GF-D8 (cell line): Measurements from ENCODE around the gene EPM2AIP1.
"Not testable (repeated sequence)": the region's sequence is repeated elsewhere in the genome, so short reads cannot be mapped to it uniquely, and the experiment has no call there.

Source experiments
- DNase-seq: peaks from one replicate; lab custom pipeline; 2025; lab: John Stamatoyannopoulos, UW

EPM2AIP1 gene

GRCh38 chr3:36954452-36955134 lies 38.3 kb downstream of the EPM2AIP1 start:
- DNase-seq: no peak

GRCh38 chr3:36947814-36948213 lies 45.1 kb downstream of the EPM2AIP1 start:
- DNase-seq: not testable (repeated sequence)

GRCh38 chr3:36945333-36945980 lies 47.5 kb downstream of the EPM2AIP1 start:
- no peak for DNase-seq

GRCh38 chr3:36944641-36945270 lies 48.2 kb downstream of the EPM2AIP1 start, which contains the start of gene TRANK1:
TSS of gene TRANK1 (minus strand) at chr3:36945054. CDS start at chr3:36944809, 245 bp downstream.
- DNase-seq: no peak

GRCh38 chr3:36944012-36944640 lies 48.8 kb downstream of the EPM2AIP1 start:
- no peak for DNase-seq

- no peak for DNase-seq
Observed at GRCh38 chr3:36943601-36944000, 49.3 kb downstream of the EPM2AIP1 start.

GRCh38 chr3:36942638-36943248 lies 50.2 kb downstream of the EPM2AIP1 start:
- DNase-seq: no peak

- DNase-seq: no peak
Observed at GRCh38 chr3:36941658-36942057, 51.3 kb downstream of the EPM2AIP1 start.

GRCh38 chr3:36941162-36941561 lies 51.8 kb downstream of the EPM2AIP1 start:
- no peak for DNase-seq

- no peak for DNase-seq
Observed at GRCh38 chr3:36937492-36937891, 55.4 kb downstream of the EPM2AIP1 start.
